Thoracic aorta (tissue), 2 donors: Measurements from ENCODE around the gene DNAH12. TPM values are rescaled to one million over a fixed set of nuclear protein-coding genes. Genes with fewer than 3 reads are reported as not detected.

Source experiments
- ATAC-seq: fragments of 150-250 bp; one replicate; pipeline ENCODE4 v1.8.0; 2017; ENCODE audit warnings: low read depth; ENCODE audit not compliant: insufficient number of reproducible peaks, low FRiP score
- DNase-seq: peaks from one replicate; pipeline ENCODE4 v3.0.0-alpha.2; 2020; ENCODE audit warnings: low spot score
- H3K27ac ChIP-seq, 2 donors: fragments of 200-600 bp; sonication (generic); 1 replicate in 1 of 2; 2 replicates in 1 of 2; pipeline ENCODE4 v1.5.1; 2016; ENCODE audit warnings: mild to moderate bottlenecking in 2 of 2, moderate library complexity in 2 of 2
- H3K27me3 ChIP-seq: fragments of 200-600 bp; sonication (generic); replicated peaks from 2 replicates; pipeline ENCODE4 v1.6.0; 2016; ENCODE audit warnings: mild to moderate bottlenecking; ENCODE audit not compliant: insufficient read depth
- H3K36me3 ChIP-seq: fragments of 200-600 bp; sonication (generic); one replicate; pipeline ENCODE4 v1.5.1; 2016
- H3K4me1 ChIP-seq, 2 donors: fragments of 200-600 bp; sonication (generic); 1 replicate in 1 of 2; 2 replicates in 1 of 2; pipeline versions ENCODE4 v1.5.1 to v1.6.0; 2016; ENCODE audit warnings: low read depth in 2 of 2, mild to moderate bottlenecking in 1 of 2; ENCODE audit not compliant: control insufficient read depth in 1 of 2
- H3K4me3 ChIP-seq: fragments of 200-600 bp; sonication (generic); 2 replicates; pipeline ENCODE4 v1.5.1; 2016; ENCODE audit warnings: mild to moderate bottlenecking
- H3K9me3 ChIP-seq: fragments of 200-600 bp; sonication (generic); 2 replicates; pipeline ENCODE4 v1.5.1; 2016
- CTCF ChIP-seq: fragments of 200-600 bp; sonication (generic); IDR thresholded peaks from one replicate; pipeline ENCODE4 v1.5.1; 2019; ENCODE audit warnings: antibody characterized with exemption
- total RNA-seq, 2 donors: library from RNA; depleted of rRNA; stranded (reverse); fragments of >200 nt; gene quantifications; one replicate each; pipeline versions ENCODE4 v1.1.0 to v1.2.3, GENCODE V29; 2016

The DNAH12 gene
- total RNA-seq, 2 donors from 2014 or later: 0.14 to 0.95 TPM

DNA sequence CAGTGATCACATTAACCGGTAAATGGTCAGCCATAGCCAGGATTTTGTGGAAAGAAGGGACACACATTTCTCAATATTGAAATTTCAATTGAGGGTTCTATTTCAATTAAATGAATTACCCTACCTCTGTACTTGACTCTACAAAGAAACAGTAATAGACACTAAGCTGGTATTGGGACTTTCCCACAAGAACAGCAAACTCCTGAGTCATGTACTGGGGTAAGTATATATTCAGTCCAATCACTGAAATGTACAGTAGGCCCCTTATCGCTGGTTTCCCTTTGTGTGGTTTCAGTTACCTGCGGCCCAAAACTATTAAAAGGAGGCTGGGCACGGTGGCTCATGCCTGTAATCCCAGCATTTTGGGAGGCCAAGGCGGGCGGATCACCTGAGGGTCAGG is 269.3 kb downstream of the DNAH12 start:
- no peak for DNase-seq
- H3K36me3 ChIP-seq: peaks cover 7% of the 10 kb centered on the region

GRCh38 chr3:57268416-57268815 is 275.7 kb downstream of the DNAH12 start:
- H3K9me3 ChIP-seq: no peaks in the 10 kb centered on the region
- no peaks in the 10 kb centered on the region for H3K27me3 ChIP-seq
- no peak for TF ChIP-seq CTCF
- no peak overlapping the region for H3K4me3 ChIP-seq
- H3K4me1 ChIP-seq: no peaks in the 10 kb centered on the region
- ATAC-seq (no peak), DNase-seq (no peak)
- H3K36me3 ChIP-seq: peaks cover 25% of the 10 kb centered on the region
- no peak overlapping the region for H3K27ac ChIP-seq

More for the DNA sequence above, 269.3 kb downstream of the DNAH12 start:
- no peak for TF ChIP-seq CTCF
- ATAC-seq: no peak
- H3K4me1 ChIP-seq: no peaks in the 10 kb centered on the region
- no peaks in the 10 kb centered on the region for H3K27me3 ChIP-seq
- no peaks in the 10 kb centered on the region for H3K9me3 ChIP-seq
- no peak overlapping the region for H3K27ac ChIP-seq
- no peak overlapping the region for H3K4me3 ChIP-seq

DNA sequence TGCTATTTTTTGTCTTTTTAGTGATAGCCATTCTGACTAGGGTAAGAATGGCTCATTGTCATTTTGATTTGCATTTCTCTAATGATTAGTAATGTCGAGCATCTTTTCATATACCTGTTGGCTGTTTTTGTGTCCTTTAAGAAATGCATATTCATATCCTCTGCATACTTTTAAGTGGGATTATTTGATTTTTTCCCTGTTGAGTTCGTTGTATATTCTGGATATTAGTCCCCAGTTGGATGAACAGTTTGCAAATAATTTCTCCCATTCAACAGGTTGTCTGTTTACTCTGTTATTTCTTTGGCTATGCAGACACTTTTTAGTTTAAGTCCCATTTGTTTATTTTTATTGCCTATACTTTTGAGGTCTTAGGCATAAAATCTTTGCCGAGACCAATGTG is 282.2 kb downstream of the DNAH12 start:
- DNase-seq (no peak), ATAC-seq (no peak)
- H3K27me3 ChIP-seq: no peaks in the 10 kb centered on the region
- peaks cover 47% of the 10 kb centered on the region for H3K36me3 ChIP-seq
- TF ChIP-seq CTCF: no peak
- no peaks in the 10 kb centered on the region for H3K9me3 ChIP-seq
- no peak overlapping the region for H3K27ac ChIP-seq
- no peaks in the 10 kb centered on the region for H3K4me1 ChIP-seq
- no peak overlapping the region for H3K4me3 ChIP-seq

GRCh38 chr3:57261119-57261518 is 283.0 kb downstream of the DNAH12 start:
- Histone ChIP-seq H3K27me3 (no peaks in the 10 kb centered on the region), H3K4me1 (no peaks in the 10 kb centered on the region), H3K27ac (no peak overlapping the region), H3K36me3 (peaks cover 47% of the 10 kb centered on the region), H3K4me3 (no peak overlapping the region), H3K9me3 (no peaks in the 10 kb centered on the region)
- no peak for TF ChIP-seq CTCF
- ATAC-seq: no peak
- DNase-seq: no peak

- no peak for ATAC-seq
- Histone ChIP-seq H3K4me1 (no peaks in the 10 kb centered on the region), H3K36me3 (peaks cover 37% of the 10 kb centered on the region)
These were observed 286.5 kb downstream of the DNAH12 start for GRCh38 chr3:57257678-57258077.

More at GRCh38 chr3:57257678-57258077, 286.5 kb downstream of the DNAH12 start:
- no peak for TF ChIP-seq CTCF
- H3K27ac ChIP-seq: no peak overlapping the region
- no peak overlapping the region for H3K4me3 ChIP-seq
- H3K27me3 ChIP-seq: no peaks in the 10 kb centered on the region
- DNase-seq: no peak
- no peaks in the 10 kb centered on the region for H3K9me3 ChIP-seq
